H9 (cell line): Measurements from ENCODE around the gene PRDM8. TPM values are rescaled to one million over a fixed set of nuclear protein-coding genes. Genes with fewer than 3 reads are reported as not detected.

Source experiments
- DNase-seq: peaks from one replicate; pipeline ENCODE4 v3.0.0-alpha.2; 2017
- H2AFZ ChIP-seq: one replicate; pipeline ENCODE4 v1.6.1; 2013; ENCODE audit warnings: mild to moderate bottlenecking, low read length, control low read depth, moderate library complexity
- H2AK5ac ChIP-seq: 2 replicates; pipeline ENCODE4 v1.6.1; 2013; ENCODE audit warnings: low read length, control low read depth, mixed read lengths; ENCODE audit not compliant: insufficient read length
- H2BK120ac ChIP-seq: one replicate; pipeline ENCODE4 v1.6.1; 2013; ENCODE audit warnings: low read depth, mild to moderate bottlenecking, low read length, control low read depth, inconsistent platforms; ENCODE audit not compliant: poor library complexity, severe bottlenecking
- H2BK12ac ChIP-seq: 2 replicates; pipeline ENCODE4 v1.6.1; 2013; ENCODE audit warnings: low read length, control low read depth, mixed read lengths, low read depth; ENCODE audit not compliant: insufficient read length
- H2BK15ac ChIP-seq: 2 replicates; pipeline ENCODE4 v1.6.1; 2013; ENCODE audit warnings: low read depth, low read length, control low read depth
- H2BK20ac ChIP-seq: one replicate; pipeline ENCODE4 v1.6.1; 2013; ENCODE audit warnings: low read depth, mild to moderate bottlenecking, low read length, control low read depth, inconsistent platforms; ENCODE audit not compliant: poor library complexity, severe bottlenecking
- H2BK5ac ChIP-seq: 2 replicates; pipeline ENCODE4 v1.6.1; 2013; ENCODE audit warnings: low read length, control low read depth, mixed read lengths; ENCODE audit not compliant: insufficient read length
- H3K14ac ChIP-seq: 2 replicates; pipeline ENCODE4 v1.6.1; 2013; ENCODE audit warnings: low read length, control low read depth; ENCODE audit not compliant: insufficient read depth
- H3K18ac ChIP-seq: 2 replicates; pipeline ENCODE4 v1.6.1; 2013; ENCODE audit warnings: low read depth, mild to moderate bottlenecking, mixed read lengths, low read length, control low read depth; ENCODE audit not compliant: insufficient read length
- H3K23ac ChIP-seq: 2 replicates; pipeline ENCODE4 v1.6.1; 2013; ENCODE audit warnings: low read length, control low read depth, mixed read lengths, low read depth; ENCODE audit not compliant: insufficient read length
- H3K23me2 ChIP-seq: 2 replicates; pipeline ENCODE4 v1.6.1; 2013; ENCODE audit warnings: low read depth, mild to moderate bottlenecking, mixed read lengths, low read length, control low read depth; ENCODE audit not compliant: insufficient read length, poor library complexity, severe bottlenecking
- H3K27ac ChIP-seq: 2 replicates; pipeline ENCODE4 v1.5.1; 2013; ENCODE audit warnings: low read length, control low read depth, mixed read lengths, low read depth; ENCODE audit not compliant: insufficient read length
- H3K27me3 ChIP-seq: 2 replicates; pipeline ENCODE4 v1.6.1; 2013; ENCODE audit warnings: low read length, control low read depth, inconsistent platforms; ENCODE audit not compliant: insufficient read depth
- H3K4ac ChIP-seq: 2 replicates; pipeline ENCODE4 v1.6.1; 2013; ENCODE audit warnings: low read depth, mild to moderate bottlenecking, control low read depth, inconsistent platforms, low read length, moderate library complexity
- H3K4me1 ChIP-seq: 2 replicates; pipeline ENCODE4 v1.6.1; 2013; ENCODE audit warnings: low read length, control low read depth, inconsistent platforms; ENCODE audit not compliant: insufficient read depth
- H3K4me2 ChIP-seq: 2 replicates; pipeline ENCODE4 v1.6.1; 2013; ENCODE audit warnings: low read length, control low read depth, mixed read lengths; ENCODE audit not compliant: insufficient read length, insufficient read depth
- H3K56ac ChIP-seq: 2 replicates; pipeline ENCODE4 v1.6.1; 2013; ENCODE audit warnings: low read depth, mild to moderate bottlenecking, mixed read lengths, low read length, control low read depth; ENCODE audit not compliant: insufficient read length
- H3K79me1 ChIP-seq: 2 replicates; pipeline ENCODE4 v1.6.1; 2013; ENCODE audit warnings: low read depth, mild to moderate bottlenecking, moderate library complexity, low read length, control low read depth, inconsistent platforms; ENCODE audit not compliant: insufficient read depth, poor library complexity, severe bottlenecking
- H3K79me2 ChIP-seq: 2 replicates; pipeline ENCODE4 v1.6.1; 2013; ENCODE audit warnings: low read length, control low read depth, inconsistent platforms; ENCODE audit not compliant: insufficient read depth
- H3K9ac ChIP-seq: 2 replicates; pipeline ENCODE4 v1.6.1; 2013; ENCODE audit warnings: low read length, control low read depth, mixed read lengths; ENCODE audit not compliant: insufficient read length; ENCODE audit errors: extremely low read depth
- H3K9me3 ChIP-seq: one replicate; pipeline ENCODE4 v1.6.1; 2013; ENCODE audit warnings: low read depth, low read length, inconsistent platforms; ENCODE audit not compliant: control insufficient read depth
- H3T11ph ChIP-seq: one replicate; pipeline ENCODE4 v1.6.1; 2013; ENCODE audit warnings: mild to moderate bottlenecking, low read length, control low read depth, inconsistent platforms
- H4K20me1 ChIP-seq: one replicate; pipeline ENCODE4 v1.6.1; 2013; ENCODE audit not compliant: control insufficient read depth, insufficient read length, insufficient read depth
- H4K5ac ChIP-seq: 2 replicates; pipeline ENCODE4 v1.6.1; 2013; ENCODE audit warnings: low read depth, mild to moderate bottlenecking, mixed read lengths, low read length, control low read depth; ENCODE audit not compliant: insufficient read length
- H4K8ac ChIP-seq: replicated peaks from 2 replicates; pipeline ENCODE4 v1.6.1; 2013; ENCODE audit warnings: low read length, control low read depth, mixed read lengths, low read depth; ENCODE audit not compliant: insufficient read length
- H4K91ac ChIP-seq: 2 replicates; pipeline ENCODE4 v1.6.1; 2013; ENCODE audit warnings: low read depth, mild to moderate bottlenecking, moderate library complexity, mixed read lengths, low read length, control low read depth; ENCODE audit not compliant: insufficient read length
- H3K27ac Mint-ChIP-seq, 3 experiments: 2 replicates in 2 of 3; 3 replicates in 1 of 3; pipeline ENCODE4 v1.8.0; 2020 to 2021; ENCODE audit warnings: mixed read lengths in 3 of 3, mild to moderate bottlenecking in 1 of 3, moderate library complexity in 1 of 3
- H3K27me3 Mint-ChIP-seq: 2 replicates; pipeline ENCODE4 v1.8.0; 2021; ENCODE audit warnings: low read depth, mild to moderate bottlenecking, moderate library complexity, mixed read lengths
- H3K36me3 Mint-ChIP-seq, 3 experiments: 2 replicates in 2 of 3; 3 replicates in 1 of 3; pipeline ENCODE4 v1.8.0; 2020 to 2021; ENCODE audit warnings: low read depth in 3 of 3, mixed read lengths in 3 of 3; ENCODE audit not compliant: insufficient read depth in 1 of 3
- H3K4me1 Mint-ChIP-seq, 2 experiments: 2 replicates each; pipeline ENCODE4 v1.8.0; 2020; ENCODE audit warnings: mixed read lengths in 2 of 2
- H3K4me3 Mint-ChIP-seq, 2 experiments: 2 replicates in 1 of 2; 3 replicates in 1 of 2; pipeline ENCODE4 v1.8.0; 2020 to 2021; ENCODE audit warnings: mild to moderate bottlenecking in 2 of 2, mixed read lengths in 2 of 2, moderate library complexity in 1 of 2
- H3K9me3 Mint-ChIP-seq, 2 experiments: 2 replicates in 1 of 2; 3 replicates in 1 of 2; pipeline ENCODE4 v1.8.0; 2020; ENCODE audit warnings: mild to moderate bottlenecking in 2 of 2, mixed read lengths in 2 of 2, moderate library complexity in 1 of 2
- WGBS: extraction: QIAGEN DNeasy Blood & Tissue Kit; methylation state at CpG from one replicate; pipeline ENCODE4 v1.1.7; 2013; ENCODE audit warnings: missing lambda C conversion rate, low lambda C conversion rate, mixed read lengths; ENCODE audit not compliant: insufficient read length; ENCODE audit errors: extremely low coverage; 5-methylcytosine and 5-hydroxymethylcytosine counted together
- total RNA-seq: library from RNA; stranded (reverse); gene quantifications from 2 replicates; pipeline ENCODE4 v1.2.1, GENCODE V29; 2021
- TF ChIP-seq, protein P1 (sequence below): fragments of 200-600 bp; sonication (generic); conservative IDR thresholded peaks from 3 replicates; pipeline ENCODE4 v1.8.0; 2021; ENCODE audit warnings: antibody characterized with exemption, mild to moderate bottlenecking

PRDM8 gene
- total RNA-seq, 1 experiment from 2014 or later: not detected

DNA sequence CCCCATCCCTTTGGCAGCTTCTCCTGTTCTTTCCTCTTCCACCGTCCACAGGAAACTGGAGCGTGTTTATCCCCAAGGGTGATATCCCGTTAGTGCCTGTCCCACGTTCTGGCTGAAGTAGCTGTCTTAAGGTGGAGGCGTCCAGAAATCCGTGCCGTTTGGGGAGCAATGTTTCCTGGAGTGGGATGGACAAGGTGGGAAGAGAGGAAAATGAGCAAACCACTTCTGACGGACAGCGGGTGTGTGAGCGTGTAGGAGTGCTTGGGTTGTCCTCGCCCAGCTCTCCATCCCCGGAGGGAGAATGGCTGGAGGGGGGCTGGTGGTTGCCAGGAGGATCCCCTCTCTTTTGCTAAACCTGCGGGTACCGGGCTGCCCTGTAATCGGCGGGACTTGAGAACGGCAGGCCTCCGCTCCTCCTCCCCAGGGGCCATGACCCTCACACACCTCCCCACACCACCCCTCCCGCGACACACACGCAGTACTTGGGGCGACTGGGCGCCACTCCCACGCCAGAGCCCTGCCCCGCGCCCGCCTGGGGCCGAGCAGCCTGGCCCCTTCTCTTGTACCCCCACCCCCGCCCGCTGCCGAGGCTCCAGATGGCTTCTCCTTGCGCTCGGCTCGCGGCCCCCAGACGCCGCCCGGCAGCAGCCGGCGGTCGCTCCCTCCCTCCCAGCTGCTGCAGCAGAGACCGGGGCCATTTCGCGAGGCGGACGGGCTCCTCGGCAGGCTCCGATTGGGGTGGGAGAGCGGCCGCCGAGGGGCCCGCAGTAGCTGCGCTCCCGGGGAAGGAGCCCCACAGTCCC is 13.9 kb upstream of the PRDM8 start:
- Histone ChIP-seq H2AFZ (no peak overlapping the region), H3K79me2 (no peaks in the 10 kb centered on the region), H3K4me1 (0 out of 2 replicates have a peak, but pooled peaks cover 3% of the 10 kb centered on the region), H3T11ph (no peak overlapping the region), H4K8ac (no peak overlapping the region), H3K4ac (no peak overlapping the region), H3K18ac (no peak overlapping the region), H2BK15ac (no peak overlapping the region), H4K20me1 (no peaks in the 10 kb centered on the region), H3K4me2 (peak overlapping the region; percentile 97), H3K27ac (no peak overlapping the region), H4K5ac (no peak overlapping the region), H3K79me1 (no peaks in the 10 kb centered on the region), H2BK12ac (no peak overlapping the region), H3K9ac (no peak overlapping the region), H3K14ac (no peak overlapping the region; the same call in 1 of the 2 replicates), H4K91ac (no peak overlapping the region), H3K27me3 (peaks cover 63% of the 10 kb centered on the region), H3K23me2 (peaks cover 15% of the 10 kb centered on the region), H2BK5ac (no peak overlapping the region), H2BK20ac (no peak overlapping the region), H3K23ac (no peak overlapping the region), H2BK120ac (no peak overlapping the region), H2AK5ac (no peak overlapping the region), H3K9me3 (no peaks in the 10 kb centered on the region), H3K56ac (no peak overlapping the region)
- H3K4me1 Mint-ChIP-seq: peaks cover 22 to 34% of the 10 kb centered on the region in 2 experiments
- H3K9me3 Mint-ChIP-seq: peaks cover 7 to 9% of the 10 kb centered on the region in 2 experiments
- TF ChIP-seq, protein P1, sequence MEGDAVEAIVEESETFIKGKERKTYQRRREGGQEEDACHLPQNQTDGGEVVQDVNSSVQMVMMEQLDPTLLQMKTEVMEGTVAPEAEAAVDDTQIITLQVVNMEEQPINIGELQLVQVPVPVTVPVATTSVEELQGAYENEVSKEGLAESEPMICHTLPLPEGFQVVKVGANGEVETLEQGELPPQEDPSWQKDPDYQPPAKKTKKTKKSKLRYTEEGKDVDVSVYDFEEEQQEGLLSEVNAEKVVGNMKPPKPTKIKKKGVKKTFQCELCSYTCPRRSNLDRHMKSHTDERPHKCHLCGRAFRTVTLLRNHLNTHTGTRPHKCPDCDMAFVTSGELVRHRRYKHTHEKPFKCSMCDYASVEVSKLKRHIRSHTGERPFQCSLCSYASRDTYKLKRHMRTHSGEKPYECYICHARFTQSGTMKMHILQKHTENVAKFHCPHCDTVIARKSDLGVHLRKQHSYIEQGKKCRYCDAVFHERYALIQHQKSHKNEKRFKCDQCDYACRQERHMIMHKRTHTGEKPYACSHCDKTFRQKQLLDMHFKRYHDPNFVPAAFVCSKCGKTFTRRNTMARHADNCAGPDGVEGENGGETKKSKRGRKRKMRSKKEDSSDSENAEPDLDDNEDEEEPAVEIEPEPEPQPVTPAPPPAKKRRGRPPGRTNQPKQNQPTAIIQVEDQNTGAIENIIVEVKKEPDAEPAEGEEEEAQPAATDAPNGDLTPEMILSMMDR: no peak
- H3K4me3 Mint-ChIP-seq: peak overlapping the region; percentile 66 to 83
- peaks cover 99% of the 10 kb centered on the region for H3K27me3 Mint-ChIP-seq
- DNase-seq: peak; percentile 36
- H3K36me3 Mint-ChIP-seq: peaks cover 0 to 4% (median 0%) of the 10 kb centered on the region in 3 experiments; a peak in 1 of 7 replicates
- WGBS: no CpG with 5 or more reads among the region's 54 CpGs
- no peak overlapping the region for H3K27ac Mint-ChIP-seq
